MM.1S (cell line): ENCODE measurements around the gene CEL.

Source experiments
- DNase-seq: peaks from one replicate; pipeline ENCODE4 v3.0.0-alpha.2; 2015
- H2AFZ ChIP-seq: fragments of 300-600 bp; sonication (generic); 2 replicates; pipeline ENCODE4 v1.6.0; 2016; ENCODE audit warnings: antibody characterized with exemption, low read length
- H3F3A ChIP-seq: fragments of 300-600 bp; sonication (generic); 2 replicates; pipeline ENCODE4 v1.6.1; 2016; ENCODE audit warnings: mild to moderate bottlenecking, antibody characterized with exemption, low read length, moderate library complexity, mixed read lengths; ENCODE audit not compliant: insufficient read depth
- H3K27ac ChIP-seq: fragments of 300-600 bp; sonication (generic); 2 replicates; pipeline ENCODE4 v1.5.1; 2016; ENCODE audit warnings: mild to moderate bottlenecking, low read length
- H3K27me3 ChIP-seq: fragments of 300-600 bp; sonication (generic); replicated peaks from 2 replicates; pipeline ENCODE4 v1.6.0; 2016; ENCODE audit warnings: low read length; ENCODE audit not compliant: insufficient read depth
- H3K36me3 ChIP-seq: fragments of 300-600 bp; sonication (generic); replicated peaks from 2 replicates; pipeline ENCODE4 v1.6.1; 2016; ENCODE audit warnings: mild to moderate bottlenecking, low read length, mixed read lengths; ENCODE audit not compliant: insufficient read depth
- H3K4me1 ChIP-seq: fragments of 300-600 bp; sonication (generic); 2 replicates; pipeline ENCODE4 v1.6.1; 2016; ENCODE audit warnings: low read length, mixed read lengths
- H3K4me2 ChIP-seq: fragments of 300-600 bp; sonication (generic); 2 replicates; pipeline ENCODE4 v1.6.0; 2016; ENCODE audit warnings: low read depth, low read length
- H3K4me3 ChIP-seq: fragments of 300-600 bp; sonication (generic); 2 replicates; pipeline ENCODE4 v1.5.1; 2016; ENCODE audit warnings: low read length, mixed read lengths
- H3K79me2 ChIP-seq: fragments of 300-600 bp; sonication (generic); 2 replicates; pipeline ENCODE4 v1.6.1; 2016; ENCODE audit warnings: mixed run types, low read length, mixed read lengths
- H3K9ac ChIP-seq: fragments of 300-600 bp; sonication (generic); 2 replicates; pipeline ENCODE4 v1.6.1; 2016; ENCODE audit warnings: low read length, mixed read lengths
- H3K9me2 ChIP-seq: fragments of 300-600 bp; sonication (generic); replicated peaks from 2 replicates; pipeline ENCODE4 v1.6.1; 2016; ENCODE audit warnings: mild to moderate bottlenecking, low read length, mixed read lengths; ENCODE audit not compliant: insufficient read depth
- H3K9me3 ChIP-seq: fragments of 300-600 bp; sonication (generic); replicated peaks from 2 replicates; pipeline ENCODE4 v1.6.1; 2016; ENCODE audit warnings: mild to moderate bottlenecking, low read length, mixed read lengths; ENCODE audit not compliant: insufficient read depth
- H4K20me1 ChIP-seq: fragments of 300-600 bp; sonication (generic); 2 replicates; pipeline ENCODE4 v1.6.1; 2016; ENCODE audit warnings: mild to moderate bottlenecking, low read length, moderate library complexity, mixed read lengths; ENCODE audit not compliant: insufficient read depth
- CTCF ChIP-seq: fragments of 300-600 bp; sonication (generic); IDR thresholded peaks from 2 replicates; pipeline ENCODE4 v1.5.1; 2016; ENCODE audit warnings: antibody characterized with exemption, low read length, mixed read lengths
- EZH2 ChIP-seq: fragments of 300-600 bp; sonication (generic); optimal IDR thresholded peaks from 2 replicates; pipeline ENCODE3; 2017; ENCODE audit warnings: low read depth, mild to moderate bottlenecking, antibody characterized with exemption, low read length, mixed read lengths
- EZH2phosphoT487 ChIP-seq: fragments of 300-600 bp; sonication (generic); IDR thresholded peaks from 2 replicates; pipeline ENCODE4 v1.6.1; 2018; ENCODE audit warnings: antibody characterized with exemption, low read length

The CEL gene

DNA sequence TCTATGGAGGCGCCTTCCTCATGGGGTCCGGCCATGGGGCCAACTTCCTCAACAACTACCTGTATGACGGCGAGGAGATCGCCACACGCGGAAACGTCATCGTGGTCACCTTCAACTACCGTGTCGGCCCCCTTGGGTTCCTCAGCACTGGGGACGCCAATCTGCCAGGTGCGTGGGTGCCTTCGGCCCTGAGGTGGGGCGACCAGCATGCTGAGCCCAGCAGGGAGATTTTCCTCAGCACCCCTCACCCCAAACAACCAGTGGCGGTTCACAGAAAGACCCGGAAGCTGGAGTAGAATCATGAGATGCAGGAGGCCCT, 3.2 kb downstream of the CEL start:
- 0 out of 2 replicates have a peak, but pooled peaks cover 4% of the 10 kb centered on the region for H3K4me1 ChIP-seq
- no peak overlapping the region for H3K4me3 ChIP-seq
- H3K9me3 ChIP-seq = no peaks in the 10 kb centered on the region
- no peak overlapping the region for H3K4me2 ChIP-seq
- TF ChIP-seq CTCF (no peak), EZH2 (no peak), EZH2phosphoT487 (no peak)
- H3K27ac ChIP-seq = no peak overlapping the region
- DNase-seq = no peak
- H3K36me3 ChIP-seq = no peaks in the 10 kb centered on the region
- H3K9me2 ChIP-seq = no peaks in the 10 kb centered on the region
- H3K27me3 ChIP-seq = 0 out of 2 replicates have a peak, but pooled peaks cover 10% of the 10 kb centered on the region
- H3K79me2 ChIP-seq = no peaks in the 10 kb centered on the region
- no peaks in the 10 kb centered on the region for H4K20me1 ChIP-seq
- no peak overlapping the region for H3K9ac ChIP-seq
- no peak overlapping the region for H2AFZ ChIP-seq
- peaks cover 3% of the 10 kb centered on the region; the same call in 1 of the 2 replicates for H3F3A ChIP-seq

DNA sequence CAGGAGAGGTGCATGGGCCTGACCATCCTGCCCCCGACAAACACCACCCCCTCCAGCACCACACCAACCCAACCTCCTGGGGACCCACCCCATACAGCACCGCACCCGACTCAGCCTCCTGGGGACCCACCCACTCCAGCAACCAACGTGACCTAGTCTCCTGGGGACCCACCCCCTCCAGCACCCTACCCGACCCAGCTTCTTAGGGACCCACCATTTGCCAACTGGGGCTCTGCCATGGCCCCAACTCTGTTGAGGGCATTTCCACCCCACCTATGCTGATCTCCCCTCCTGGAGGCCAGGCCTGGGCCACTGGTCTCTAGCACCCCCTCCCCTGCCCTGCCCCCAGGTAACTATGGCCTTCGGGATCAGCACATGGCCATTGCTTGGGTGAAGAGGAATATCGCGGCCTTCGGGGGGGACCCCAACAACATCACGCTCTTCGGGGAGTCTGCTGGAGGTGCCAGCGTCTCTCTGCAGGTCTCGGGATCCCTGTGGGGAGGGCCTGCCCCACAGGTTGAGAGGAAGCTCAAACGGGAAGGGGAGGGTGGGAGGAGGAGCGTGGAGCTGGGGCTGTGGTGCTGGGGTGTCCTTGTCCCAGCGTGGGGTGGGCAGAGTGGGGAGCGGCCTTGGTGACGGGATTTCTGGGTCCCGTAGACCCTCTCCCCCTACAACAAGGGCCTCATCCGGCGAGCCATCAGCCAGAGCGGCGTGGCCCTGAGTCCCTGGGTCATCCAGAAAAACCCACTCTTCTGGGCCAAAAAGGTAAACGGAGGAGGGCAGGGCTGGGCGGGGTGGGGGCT, 4.6 kb downstream of the CEL start:
- Histone ChIP-seq H3K9ac (no peak overlapping the region), H3K4me1 (no peaks in the 10 kb centered on the region), H4K20me1 (no peaks in the 10 kb centered on the region), H3K4me2 (no peak overlapping the region), H3K79me2 (no peaks in the 10 kb centered on the region), H3K9me3 (no peaks in the 10 kb centered on the region), H2AFZ (no peak overlapping the region), H3K9me2 (no peaks in the 10 kb centered on the region), H3K27me3 (0 out of 2 replicates have a peak, but pooled peaks cover 10% of the 10 kb centered on the region), H3K36me3 (no peaks in the 10 kb centered on the region), H3K4me3 (no peak overlapping the region), H3K27ac (no peak overlapping the region), H3F3A (no peaks in the 10 kb centered on the region)
- no peak for DNase-seq
- TF ChIP-seq EZH2phosphoT487 (no peak), EZH2 (no peak), CTCF (no peak)

DNA sequence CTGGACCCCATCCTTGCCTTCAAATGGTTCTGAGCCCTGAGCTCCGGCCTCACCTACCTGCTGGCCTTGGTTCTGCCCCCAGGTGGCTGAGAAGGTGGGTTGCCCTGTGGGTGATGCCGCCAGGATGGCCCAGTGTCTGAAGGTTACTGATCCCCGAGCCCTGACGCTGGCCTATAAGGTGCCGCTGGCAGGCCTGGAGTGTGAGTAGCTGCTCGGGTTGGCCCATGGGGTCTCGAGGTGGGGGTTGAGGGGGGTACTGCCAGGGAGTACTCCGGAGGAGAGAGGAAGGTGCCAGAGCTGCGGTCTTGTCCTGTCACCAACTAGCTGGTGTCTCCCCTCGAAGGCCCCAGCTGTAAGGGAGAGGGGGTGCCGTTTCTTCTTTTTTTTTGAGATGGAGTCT, 5.2 kb downstream of the CEL start:
- Histone ChIP-seq H2AFZ (no peak overlapping the region), H3K27ac (no peak overlapping the region), H3K9me3 (no peaks in the 10 kb centered on the region), H3K4me2 (no peak overlapping the region), H3K9ac (no peak overlapping the region), H3F3A (no peaks in the 10 kb centered on the region), H3K9me2 (no peaks in the 10 kb centered on the region), H3K4me1 (no peaks in the 10 kb centered on the region), H3K27me3 (0 out of 2 replicates have a peak, but pooled peaks cover 10% of the 10 kb centered on the region), H3K4me3 (no peak overlapping the region), H4K20me1 (no peaks in the 10 kb centered on the region), H3K36me3 (no peaks in the 10 kb centered on the region), H3K79me2 (no peaks in the 10 kb centered on the region)
- DNase-seq = no peak
- TF ChIP-seq EZH2phosphoT487 = no peak
- TF ChIP-seq CTCF = no peak
- TF ChIP-seq EZH2 = no peak
